EL (cell line): ENCODE data around the gene MEGF8.

ENCODE experiments used
- DNase-seq: peaks from one replicate; pipeline ENCODE4 v3.0.0-alpha.2; 2016

MEGF8 gene

DNA sequence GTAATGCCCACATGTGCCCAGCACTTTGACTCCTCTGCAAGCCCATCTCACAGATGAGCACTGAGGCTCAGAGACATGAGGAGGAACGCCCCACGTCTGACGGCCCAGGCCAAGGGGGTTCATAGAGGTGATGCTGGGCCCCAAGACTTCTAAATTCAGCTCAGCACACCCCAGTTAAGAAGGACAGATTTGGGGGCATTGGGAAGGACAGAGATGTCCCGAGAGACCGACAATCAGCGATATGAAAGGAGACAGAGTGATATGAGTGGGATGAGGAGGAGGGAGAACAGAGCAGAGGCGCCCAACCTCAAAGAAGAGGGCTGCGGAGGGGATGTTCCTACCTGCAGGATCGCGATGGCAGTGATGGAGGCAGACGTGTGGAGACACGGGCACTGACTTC, 64.5 kb downstream of the MEGF8 start, which contains the start of gene CNFN:
Gene CNFN (minus strand): TSS at position 399 of the 400 bp plus-strand sequence. CDS start 1,260 bp downstream, outside the sequence.
- no peak for DNase-seq

DNA sequence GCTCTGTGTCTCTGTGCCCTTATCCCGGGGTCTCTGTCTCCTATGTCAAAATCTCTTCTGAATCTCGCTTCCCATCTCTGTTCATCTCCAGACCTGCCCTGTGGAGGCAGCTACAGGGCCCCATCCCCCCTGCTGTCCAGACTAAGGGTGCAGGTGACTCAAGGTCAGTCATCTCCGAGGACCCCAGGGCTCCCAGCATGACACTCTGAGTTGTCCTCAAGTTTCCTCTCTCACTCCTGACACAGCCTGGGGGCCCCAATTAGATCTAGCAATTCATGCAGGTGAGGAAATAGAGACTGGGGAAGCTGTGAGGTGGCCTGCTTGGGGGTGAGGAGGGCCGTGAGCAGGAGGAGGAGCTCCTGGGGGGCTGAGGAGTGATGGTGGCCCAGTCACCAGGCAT, 66.7 kb downstream of the MEGF8 start:
- DNase-seq = no peak

DNA sequence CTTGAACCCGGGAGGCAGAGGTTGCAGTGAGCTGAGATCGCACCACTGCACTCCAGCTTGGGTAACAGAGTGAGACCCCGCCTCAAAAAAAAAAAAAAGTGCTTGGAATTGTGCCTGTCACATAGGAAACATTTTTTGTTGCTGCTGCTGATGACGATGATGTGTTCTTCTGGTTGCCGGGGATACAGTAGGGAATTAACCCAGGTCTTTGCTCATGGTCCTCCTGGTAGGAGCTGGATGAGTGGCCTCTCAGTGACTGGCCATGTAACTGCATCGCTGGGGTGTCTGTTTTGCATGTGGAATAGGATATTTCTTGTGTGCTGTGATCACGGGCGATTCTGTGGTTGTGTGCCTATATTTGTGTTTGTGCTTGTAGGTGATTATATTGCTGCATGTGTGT, 69.3 kb downstream of the MEGF8 start:
- DNase-seq = no peak

DNA sequence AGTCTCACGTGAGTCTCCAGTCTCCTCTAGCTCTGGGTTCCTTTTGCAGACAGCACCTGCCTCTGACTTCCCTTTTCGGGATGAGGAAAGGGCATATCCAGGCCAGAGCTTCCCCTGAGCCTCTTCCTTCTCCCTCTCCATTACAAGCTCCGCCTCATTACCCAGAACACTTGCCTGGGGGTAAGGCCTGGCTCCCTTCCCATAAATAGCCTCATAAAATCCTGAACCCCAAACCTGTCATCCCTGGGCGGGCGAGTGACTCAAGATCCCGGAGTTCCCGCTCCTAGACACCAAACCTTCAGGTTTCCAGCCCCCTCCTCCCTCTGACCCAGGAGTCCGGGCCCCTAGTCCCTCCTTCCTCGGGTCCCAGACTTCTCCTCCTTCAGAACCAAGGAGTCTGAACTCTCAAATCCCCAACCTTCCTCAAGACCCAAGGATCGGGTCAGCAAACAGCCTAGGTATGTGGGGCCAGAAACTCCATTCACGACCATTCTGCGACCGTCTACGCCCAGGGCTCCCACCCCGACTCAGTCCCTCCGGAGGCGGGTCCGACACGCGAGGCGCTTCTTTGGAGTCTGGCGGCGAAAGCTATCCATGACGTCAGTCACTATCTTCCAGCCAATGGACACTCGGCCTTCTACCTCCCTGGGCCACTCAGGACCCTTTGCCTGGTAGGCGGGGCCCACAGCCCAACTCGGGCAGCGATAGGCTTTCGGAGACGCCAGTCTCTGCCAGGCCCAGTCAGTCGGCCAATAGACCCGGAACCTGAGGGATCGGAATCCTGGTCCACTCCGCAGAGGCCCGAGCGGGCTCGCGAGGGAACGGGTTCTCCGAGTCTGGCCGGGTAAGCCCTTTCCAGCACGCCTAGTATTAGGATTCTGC, 71.2 kb downstream of the MEGF8 start:
- DNase-seq = peak; percentile 100

DNA sequence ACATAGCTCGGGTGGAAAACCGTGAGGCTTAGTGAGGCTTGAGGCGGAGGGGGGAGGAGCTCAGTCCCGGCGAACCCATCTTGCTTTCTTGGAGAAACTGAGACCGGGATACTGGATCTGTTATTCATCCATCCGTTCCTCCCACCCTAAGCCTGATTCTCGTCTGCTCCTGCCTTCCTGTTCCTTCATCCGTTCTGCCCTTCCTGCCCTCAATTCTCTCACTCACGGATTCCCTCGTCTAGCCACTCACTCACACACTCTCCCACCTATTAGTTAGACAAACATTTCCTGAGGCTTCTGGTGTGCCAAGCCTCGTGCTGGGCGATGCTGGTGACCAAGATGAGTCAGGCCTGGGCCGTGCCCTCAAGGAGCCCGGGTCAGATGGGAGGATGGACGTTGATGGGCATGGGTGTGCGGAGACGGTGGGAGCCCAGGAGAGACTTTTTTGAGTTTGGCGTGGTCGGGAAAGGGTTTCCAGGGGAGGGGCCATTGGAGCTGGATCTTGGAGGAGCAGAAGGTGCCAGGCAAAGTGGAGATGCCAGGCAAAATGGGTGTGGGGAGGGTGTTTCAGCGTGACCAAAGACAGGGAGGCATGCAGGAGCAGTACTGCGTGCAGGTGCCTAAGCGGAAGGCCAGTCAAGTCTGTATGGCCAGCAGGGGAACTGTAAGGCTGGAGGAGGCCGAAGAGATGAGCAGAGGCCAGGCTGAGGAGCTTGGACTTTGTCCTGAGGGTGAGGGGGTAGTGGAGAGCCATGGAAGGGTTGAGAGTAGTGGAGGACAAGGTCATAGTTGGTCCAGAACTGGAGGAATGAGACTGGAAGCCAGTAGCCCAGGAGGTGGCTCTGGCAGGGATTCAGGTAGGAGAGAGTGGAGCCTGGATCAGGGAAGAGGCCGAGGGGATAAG, 72.1 kb downstream of the MEGF8 start:
- DNase-seq = no peak

DNA sequence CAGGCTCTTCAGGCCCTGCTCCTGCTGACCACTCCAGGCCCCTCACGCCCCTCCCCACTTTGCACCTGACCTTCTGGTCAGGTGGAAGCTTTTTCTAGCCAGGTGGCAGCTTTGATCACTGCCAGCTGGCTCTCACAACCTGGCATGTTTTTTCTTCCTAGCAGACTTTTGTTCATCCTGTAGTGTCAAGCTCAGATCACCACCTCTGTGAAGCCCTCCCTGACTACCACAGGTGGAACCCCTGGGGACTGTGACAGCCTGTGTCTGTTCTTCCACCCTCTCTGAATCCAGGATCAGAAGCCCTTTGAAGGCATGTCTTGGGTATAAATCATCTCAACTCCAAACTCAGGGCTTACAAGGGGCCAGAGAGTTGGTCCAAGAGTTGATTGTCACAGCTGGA, 75.0 kb downstream of the MEGF8 start:
- no peak for DNase-seq

DNA sequence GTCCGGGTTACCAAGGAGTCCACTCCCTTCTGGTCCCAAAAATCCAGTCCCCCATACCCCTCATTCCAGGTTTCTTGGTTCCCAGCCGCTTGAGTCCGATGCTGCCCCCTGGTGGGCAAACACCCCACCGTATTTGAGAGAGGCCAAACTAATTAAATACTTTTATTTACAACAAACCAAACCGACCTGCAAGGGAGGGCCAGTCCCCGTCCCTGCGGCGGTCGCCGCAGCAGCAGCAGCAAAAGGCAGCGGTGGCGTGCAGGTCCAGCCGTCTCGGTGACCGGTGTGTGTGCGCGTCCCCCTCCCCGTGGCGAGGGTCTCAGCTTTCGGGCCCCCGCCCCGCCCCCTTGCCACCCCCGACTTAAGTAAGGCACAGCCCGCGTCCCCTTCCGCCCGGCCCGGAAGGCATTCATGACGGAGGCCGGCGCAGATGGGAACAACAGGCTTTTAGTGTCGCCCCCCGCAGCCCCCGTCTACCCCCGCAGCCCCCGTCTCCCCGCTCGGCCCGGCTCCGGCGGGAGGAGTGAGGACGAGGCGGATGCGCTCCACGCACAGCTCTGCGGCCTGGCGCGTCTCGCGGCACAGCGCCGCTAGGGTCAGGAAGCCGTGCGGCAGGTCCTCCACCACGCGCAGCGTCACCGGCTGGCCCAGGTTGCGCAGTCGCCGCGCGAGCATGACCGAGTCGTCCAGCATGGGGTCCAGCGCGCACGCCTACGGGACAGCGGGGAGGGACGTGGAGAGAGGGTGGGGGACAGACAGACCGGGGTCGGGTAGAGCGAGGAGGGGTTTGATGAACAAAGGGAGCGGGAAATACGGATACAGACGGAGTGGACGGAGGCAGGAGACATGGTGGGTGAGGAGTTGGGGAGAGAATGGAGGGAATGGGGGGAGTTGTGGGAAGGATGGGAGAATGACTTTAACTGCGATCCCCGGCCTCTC, 76.2 kb downstream of the MEGF8 start:
- peak; percentile 74 for DNase-seq

DNA sequence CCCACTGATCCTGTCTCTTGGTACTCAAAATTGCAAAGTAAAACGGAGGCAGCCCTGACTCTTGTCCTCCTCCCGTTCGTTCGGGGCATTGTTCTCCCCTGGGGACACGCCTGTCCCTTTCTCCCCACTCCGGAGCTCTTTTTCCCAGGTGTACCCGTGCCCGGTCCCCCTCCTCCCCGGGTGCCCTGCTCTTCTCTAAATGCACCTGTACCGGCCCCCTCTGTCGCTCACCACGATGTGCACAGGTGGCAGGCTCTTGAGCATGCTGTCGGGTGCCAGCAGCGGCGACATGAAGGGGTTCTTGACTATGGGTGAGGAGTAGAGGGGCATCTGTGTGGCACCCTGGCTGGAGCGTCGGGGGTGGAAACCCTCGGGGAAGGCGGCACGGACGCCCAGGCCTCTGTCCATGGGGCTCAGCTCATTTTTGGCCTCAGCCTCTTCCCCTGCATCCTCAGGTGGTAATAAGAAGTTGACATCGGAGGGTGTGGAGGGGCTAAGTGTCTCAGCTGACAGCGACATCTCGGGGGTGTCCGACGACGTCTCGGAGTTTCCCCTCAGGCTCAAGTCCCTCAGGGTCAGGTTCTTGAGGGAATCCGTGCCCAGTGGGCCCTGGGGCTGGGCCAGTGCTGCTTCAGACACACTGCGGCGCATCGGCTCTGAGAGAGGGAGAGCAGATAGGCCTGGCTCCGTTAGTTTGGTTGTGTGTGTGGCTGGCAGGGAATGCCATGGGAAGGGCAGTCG, 77.1 kb downstream of the MEGF8 start:
- DNase-seq = no peak

DNA sequence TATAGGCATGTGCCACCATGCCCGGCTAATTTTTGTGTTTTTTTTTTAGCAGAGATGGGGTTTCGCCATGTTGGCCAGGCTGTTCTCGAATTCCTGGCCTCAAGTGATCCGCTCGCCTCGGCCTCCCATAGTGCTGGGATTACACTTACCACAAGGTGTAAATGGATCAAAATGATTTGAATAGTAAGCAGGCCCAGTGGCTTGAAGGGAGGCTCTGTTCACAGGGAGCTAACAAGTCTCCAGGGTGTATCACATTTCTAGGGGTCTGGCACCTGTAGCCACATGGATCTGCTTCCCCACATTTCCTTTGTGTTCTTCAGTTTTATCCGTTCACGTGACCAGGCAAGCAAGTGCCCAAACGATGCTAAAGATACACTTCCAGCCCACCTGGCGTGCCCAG, 78.2 kb downstream of the MEGF8 start:
- no peak for DNase-seq

DNA sequence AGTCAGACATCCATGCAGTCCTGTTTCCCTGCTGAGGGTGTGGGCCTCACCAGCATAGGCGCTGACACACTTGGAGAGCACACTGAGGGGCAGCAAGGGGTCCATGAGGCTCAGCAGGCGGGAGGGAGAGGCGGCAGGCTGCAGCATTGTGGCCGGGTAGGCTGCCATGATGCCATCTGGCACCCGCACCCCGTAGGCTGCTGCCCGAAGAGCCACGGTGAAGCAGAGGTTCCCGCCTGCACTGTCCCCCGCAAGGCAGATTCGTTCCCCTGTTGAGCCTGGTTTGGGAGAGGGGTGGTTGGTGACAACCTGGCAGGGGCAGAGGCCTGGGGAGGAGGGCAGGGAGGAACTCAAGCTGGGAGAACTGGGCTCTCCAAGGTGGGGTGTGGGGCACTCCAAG, 80.7 kb downstream of the MEGF8 start:
- DNase-seq = no peak

DNA sequence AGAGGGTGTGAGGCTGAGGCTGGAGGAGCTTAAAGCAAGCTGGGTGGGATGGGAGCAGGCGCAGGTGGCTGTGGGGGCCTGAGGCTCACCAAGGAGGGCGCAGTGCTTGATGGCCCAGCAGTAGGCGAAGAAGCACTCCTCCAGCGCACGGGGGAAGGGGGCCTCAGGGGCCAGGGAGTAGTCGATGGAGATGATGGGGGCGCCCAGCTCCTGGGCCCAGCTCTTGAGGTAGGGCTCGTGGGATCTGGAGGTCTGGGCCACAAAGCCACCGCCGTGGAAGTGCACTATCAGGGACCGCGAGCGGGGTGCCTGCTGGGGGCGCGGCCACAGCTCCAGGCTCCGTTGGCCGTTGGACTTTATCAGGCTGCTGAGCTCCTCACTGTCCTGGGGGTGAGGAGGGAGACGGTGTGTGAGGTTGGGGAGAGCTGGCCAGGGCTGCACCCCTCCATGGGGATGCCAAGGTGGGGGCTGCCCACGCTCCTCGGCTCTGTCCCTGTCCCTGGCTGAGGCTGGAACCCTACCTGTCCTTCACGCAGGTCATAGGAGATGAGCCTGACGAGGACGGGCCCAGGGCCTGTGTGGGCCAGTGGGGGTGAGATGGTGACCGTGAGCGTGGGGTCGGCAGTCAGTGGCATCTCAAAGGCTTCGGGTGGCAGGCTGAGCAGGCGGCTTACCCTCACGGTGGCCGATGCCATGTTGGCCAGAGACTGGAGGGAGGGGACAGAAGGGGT, 81.8 kb downstream of the MEGF8 start:
- no peak for DNase-seq

DNA sequence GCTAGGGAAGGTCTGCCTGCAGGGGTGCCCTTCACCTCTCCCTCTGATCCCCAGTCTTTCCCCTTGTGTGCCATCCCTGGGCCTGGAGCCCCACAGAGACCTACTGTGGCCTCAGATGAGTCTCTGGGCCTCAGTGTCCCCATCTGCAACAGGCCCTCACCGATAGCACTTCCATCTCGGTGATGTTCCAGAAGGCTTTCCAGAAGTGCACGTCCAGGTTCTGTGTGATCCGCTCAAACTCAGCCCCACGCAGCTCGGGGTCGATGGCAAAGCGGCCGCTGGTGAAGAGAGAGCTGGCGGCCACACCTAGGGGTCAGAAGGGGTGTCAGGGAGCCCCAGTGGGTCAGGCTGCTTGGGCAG, 82.4 kb downstream of the MEGF8 start:
- no peak for DNase-seq

DNA sequence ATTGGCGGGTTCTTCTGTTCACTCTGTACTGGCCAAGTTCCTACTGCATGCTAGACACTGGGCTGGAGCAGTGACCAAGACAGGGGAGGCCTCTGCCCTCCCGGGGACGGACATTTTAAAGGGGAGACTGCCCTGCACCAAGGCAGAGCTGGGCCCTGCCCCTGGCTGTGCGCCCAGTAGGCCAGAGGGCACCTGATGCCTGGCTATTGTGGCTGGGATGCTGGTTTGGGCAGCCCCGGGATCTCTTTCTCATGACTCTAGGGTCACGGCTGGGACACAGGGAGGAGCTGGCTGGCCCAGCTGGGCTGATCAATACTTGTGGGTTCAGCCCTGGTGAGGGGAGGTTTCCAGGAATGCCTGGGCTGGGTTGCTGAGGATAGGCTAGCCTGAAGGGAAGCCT, 84.0 kb downstream of the MEGF8 start:
- no peak for DNase-seq

DNA sequence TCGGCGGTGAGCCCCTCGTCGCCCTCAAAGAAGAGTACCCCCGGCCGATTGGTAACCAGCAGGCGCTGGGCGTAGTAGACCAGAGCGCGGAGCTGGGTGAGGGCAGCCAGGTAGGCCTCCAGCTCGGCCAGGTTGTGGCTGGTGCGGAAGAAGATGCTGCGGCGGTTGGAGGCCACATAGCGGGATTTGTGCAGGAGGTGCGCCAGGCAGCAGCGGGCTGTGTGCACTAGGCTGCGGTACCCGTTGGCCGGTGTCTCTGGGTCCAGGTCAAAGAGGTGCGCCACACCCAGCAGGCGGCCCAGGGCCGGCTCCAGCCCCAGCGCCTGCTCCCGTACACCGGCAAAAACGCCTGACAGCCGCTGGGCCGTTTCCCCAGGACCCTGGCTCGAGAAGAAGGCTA, 84.9 kb downstream of the MEGF8 start:
- DNase-seq = no peak

DNA sequence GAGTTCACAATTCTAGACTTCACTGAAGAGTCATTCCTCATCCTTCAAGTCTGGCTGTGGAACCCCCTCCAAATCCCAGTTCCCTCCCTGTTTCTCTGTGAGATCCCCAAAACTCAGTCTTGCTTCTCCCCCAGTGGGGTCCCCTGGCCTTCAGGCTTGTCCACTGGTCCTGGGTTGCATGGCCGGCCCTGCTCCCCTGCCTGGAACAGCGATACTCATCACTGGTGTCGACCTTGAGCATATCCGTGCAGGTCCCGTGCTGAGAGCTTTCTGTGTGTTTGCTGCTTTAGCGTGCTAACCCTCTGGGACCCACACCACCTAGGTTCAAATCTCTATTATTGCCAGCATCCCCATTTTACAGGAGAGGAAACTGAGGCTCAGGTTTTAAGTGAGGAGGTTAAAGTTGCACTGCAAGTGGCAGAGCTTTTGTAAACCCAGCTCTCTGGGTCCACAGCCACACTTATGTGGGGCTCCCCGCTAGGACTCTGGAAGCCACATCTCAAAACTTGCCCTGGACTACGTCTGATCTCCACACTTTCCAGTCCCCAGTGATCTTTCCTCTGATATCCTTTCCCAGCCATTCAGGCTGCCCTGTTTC, 86.2 kb downstream of the MEGF8 start:
- DNase-seq = no peak

DNA sequence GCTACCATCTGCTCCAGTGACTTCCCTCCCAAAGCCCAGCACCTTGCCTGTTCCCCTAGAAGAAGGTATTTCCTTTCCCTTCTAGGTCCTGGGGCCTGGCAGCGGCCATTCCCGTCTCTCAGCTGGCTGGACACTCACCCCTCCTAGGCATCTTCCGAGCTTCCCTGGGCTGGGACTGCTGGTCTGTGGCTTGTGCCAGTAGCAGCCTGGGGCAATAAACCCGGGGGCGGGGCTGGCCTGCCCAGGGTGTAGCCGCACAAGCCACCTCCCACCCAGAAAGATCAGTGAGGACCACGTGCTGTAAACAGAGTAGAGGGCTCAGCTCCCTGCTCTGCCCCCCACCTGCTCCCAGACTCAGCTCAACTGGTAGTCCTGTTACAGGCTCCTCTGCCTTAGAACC, 86.8 kb downstream of the MEGF8 start:
- peak; percentile 61 for DNase-seq

DNA sequence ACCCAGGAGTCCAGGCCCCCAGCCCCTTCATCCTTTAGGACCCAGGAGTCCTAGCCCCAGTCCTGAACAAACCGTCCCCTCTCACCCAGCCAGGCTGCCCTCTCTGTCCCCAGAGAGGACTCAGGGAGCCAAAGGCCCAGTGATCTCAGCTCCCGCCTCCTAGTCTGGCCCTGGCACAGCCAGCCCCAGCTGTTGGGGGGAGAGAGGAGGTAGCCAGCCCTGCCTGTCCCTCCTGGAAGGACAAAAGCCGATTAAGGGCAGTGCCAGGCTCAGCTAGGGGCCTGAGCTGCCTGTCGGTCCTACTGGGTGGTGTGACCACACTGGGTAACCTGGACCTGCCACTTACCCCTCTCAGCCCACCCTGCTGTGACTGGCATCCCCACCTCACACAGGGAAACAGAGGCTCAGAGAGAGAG, 87.2 kb downstream of the MEGF8 start:
- no peak for DNase-seq

DNA sequence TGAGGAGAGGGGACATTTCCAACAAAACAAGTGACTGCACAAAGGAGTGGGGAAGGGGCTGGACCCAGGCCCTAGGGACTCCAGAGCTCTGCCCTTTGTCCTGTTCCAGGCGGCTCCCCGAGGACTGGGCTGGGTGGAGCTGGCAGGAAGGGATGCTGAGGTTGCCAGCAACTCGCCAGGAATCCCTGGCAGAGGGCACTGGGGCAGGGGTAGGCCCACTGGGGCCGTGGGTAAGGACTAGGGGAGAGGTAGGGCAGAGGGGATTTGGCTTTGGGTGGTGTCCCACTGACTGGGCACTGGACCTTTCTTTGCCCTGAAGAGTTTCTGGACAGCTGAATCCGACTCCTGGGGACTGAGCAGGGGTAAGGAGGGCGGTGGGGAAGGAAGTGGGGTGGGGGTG, 93.9 kb downstream of the MEGF8 start:
- DNase-seq = no peak

DNA sequence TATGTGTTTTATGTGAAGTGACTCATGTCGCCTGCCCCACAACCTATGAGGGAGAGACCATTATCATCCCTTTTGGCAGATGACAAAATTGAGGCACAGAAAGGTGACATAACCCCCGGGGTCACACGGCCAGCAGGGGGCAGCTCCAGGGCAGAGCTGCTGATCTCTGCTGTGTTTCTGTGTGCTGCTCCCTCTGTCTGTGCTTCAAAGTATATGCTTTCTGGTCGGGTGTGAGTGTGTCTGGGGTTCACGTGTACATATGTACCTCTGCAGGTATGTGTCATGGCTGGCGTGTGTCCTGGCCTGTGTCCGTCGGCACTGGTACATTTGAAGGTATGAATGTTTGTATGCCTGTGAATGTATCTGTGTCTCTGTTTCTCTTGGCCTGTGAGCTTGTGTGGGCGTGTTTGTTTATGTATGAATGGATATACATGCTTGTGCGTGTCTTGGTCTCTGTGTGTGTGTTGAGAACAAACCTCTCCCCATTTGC, 94.7 kb downstream of the MEGF8 start:
- DNase-seq = peak; percentile 43

DNA sequence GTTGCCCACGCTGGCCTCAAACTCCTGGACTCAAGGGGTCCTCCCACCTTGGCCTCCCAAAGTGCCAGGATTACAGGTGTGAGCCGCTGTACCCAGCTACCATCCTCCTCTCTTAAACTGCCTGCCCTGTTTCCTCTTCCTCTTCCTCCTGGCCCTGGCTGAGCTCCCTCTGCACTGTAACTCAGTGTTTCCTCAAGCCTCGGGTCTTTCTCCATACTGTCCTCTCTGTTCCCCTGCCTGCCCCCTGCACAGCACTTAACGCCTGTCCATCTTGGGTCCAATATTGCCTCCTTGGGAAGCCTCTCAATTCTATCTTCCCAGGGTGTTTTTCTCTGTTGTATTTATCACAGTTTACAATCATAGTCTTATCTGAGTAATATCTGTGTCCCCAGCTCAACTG, 95.7 kb downstream of the MEGF8 start:
- no peak for DNase-seq

DNA sequence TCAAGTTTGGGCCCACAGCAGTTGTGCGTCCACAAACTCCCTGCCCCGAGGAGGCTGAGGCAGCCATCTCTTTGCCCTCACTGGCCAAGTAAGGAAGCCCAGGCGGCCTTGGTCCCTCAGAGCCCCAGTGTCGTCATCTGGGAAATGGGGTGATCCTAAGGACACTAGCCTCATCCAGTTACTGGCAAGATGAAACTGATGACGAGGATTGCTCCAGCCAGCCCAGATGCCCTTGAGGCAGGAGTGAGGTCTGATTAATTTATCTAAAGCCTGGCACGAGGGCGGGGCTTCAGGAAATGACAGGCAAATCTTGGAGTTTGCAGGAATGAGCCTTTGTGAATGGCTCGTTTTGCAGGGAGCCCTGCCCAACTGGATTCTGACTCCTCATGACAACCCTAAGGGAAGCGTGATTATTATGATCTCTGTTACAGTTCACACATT, 96.2 kb downstream of the MEGF8 start:
- DNase-seq = peak; percentile 79
